H1 (cell line): ENCODE results near the gene TMEM131L. TPM values are rescaled to one million over a fixed set of nuclear protein-coding genes. Genes with fewer than 3 reads are reported as not detected.

ENCODE experiments used
- CTCF ChIA-PET: fragments of 300-600 bp; sonication (Branson Sonifier 250); formaldehyde crosslinking; loops from one replicate; lab custom pipeline; 2021; ENCODE audit not compliant: partially characterized antibody; lab: Charles Lee
- POLR2A ChIA-PET: fragments of 300-600 bp; sonication (Branson Sonifier 250); formaldehyde crosslinking; loops from one replicate; lab custom pipeline; 2021; ENCODE audit warnings: inconsistent platforms; ENCODE audit not compliant: partially characterized antibody; lab: Charles Lee
- DNase-seq, 2 experiments: peaks; one replicate each; pipeline versions ENCODE4 v3.0.0 to v3.0.0-alpha.2; 2010 to 2022; ENCODE audit warnings: low spot score in 2 of 2, low read depth in 1 of 2, mixed read lengths in 1 of 2
- FAIRE-seq: peaks from 2 replicates; lab custom pipeline; 2011; peaks lifted over from hg19 to GRCh38; lab: Jason Lieb, UNC
- H2AFZ ChIP-seq: 2 replicates; pipeline ENCODE4 v1.8.1; 2012; ENCODE audit warnings: low read length, inconsistent platforms
- H2AK5ac ChIP-seq: 2 replicates; pipeline ENCODE4 v1.6.1; 2013; ENCODE audit warnings: low read depth, low read length
- H2BK120ac ChIP-seq: replicated peaks from 2 replicates; pipeline ENCODE3; 2013; ENCODE audit warnings: low read depth, low read length, inconsistent platforms
- H2BK12ac ChIP-seq: 2 replicates; pipeline ENCODE4 v1.6.1; 2013; ENCODE audit warnings: low read depth, low read length
- H2BK15ac ChIP-seq: 2 replicates; pipeline ENCODE4 v1.6.1; 2013; ENCODE audit warnings: low read length
- H2BK20ac ChIP-seq: 2 replicates; pipeline ENCODE4 v1.6.1; 2013; ENCODE audit warnings: low read length
- H2BK5ac ChIP-seq: 2 replicates; pipeline ENCODE4 v1.6.1; 2013; ENCODE audit warnings: low read depth, low read length
- H3K14ac ChIP-seq: 2 replicates; pipeline ENCODE4 v1.6.1; 2013; ENCODE audit warnings: inconsistent platforms; ENCODE audit not compliant: insufficient read length
- H3K18ac ChIP-seq: 2 replicates; pipeline ENCODE4 v1.6.1; 2013; ENCODE audit warnings: low read length; ENCODE audit errors: extremely low read depth
- H3K23ac ChIP-seq: 2 replicates; pipeline ENCODE4 v1.6.1; 2013; ENCODE audit warnings: inconsistent platforms; ENCODE audit not compliant: insufficient read length
- H3K23me2 ChIP-seq: 2 replicates; pipeline ENCODE4 v1.6.1; 2013; ENCODE audit warnings: low read depth, low read length
- H3K27ac ChIP-seq: 2 replicates; pipeline ENCODE4 v1.6.1; 2011; ENCODE audit warnings: low read depth, low read length, inconsistent platforms
- H3K27me3 ChIP-seq, 4 experiments: replicated peaks in 1 of 4; 1 replicate in 1 of 4; 2 replicates in 3 of 4; pipeline versions ENCODE4 v1.6.1 to v1.8.1; 2011 to 2013; ENCODE audit warnings: low read length in 3 of 4, mild to moderate bottlenecking in 3 of 4, inconsistent platforms in 2 of 4, mixed read lengths in 2 of 4, moderate library complexity in 1 of 4; ENCODE audit not compliant: control insufficient read depth in 3 of 4, insufficient read depth in 3 of 4; ENCODE audit errors: extremely low read depth in 1 of 4
- H3K36me3 ChIP-seq, 4 experiments: 2 replicates each; pipeline versions ENCODE4 v1.6.1 to v1.8.1; 2011 to 2013; ENCODE audit warnings: mild to moderate bottlenecking in 4 of 4, low read length in 3 of 4, moderate library complexity in 2 of 4, control low read depth in 1 of 4, inconsistent platforms in 1 of 4; ENCODE audit not compliant: insufficient read depth in 4 of 4, control insufficient read depth in 2 of 4
- H3K4ac ChIP-seq: replicated peaks from 2 replicates; pipeline ENCODE3; 2013; ENCODE audit warnings: low read length, low read depth, mixed read lengths, inconsistent platforms; ENCODE audit not compliant: insufficient read length
- H3K4me1 ChIP-seq, 4 experiments: replicated peaks in 1 of 4; 1 replicate in 1 of 4; 2 replicates in 3 of 4; pipeline versions ENCODE4 v1.6.1 to v1.8.1; 2011 to 2013; ENCODE audit warnings: low read length in 3 of 4, inconsistent platforms in 2 of 4, mixed read lengths in 1 of 4; ENCODE audit not compliant: insufficient read depth in 4 of 4, control insufficient read depth in 3 of 4
- H3K4me2 ChIP-seq, 2 experiments: 2 replicates each; pipeline versions ENCODE4 v1.6.1 to v1.8.1; 2011 to 2013; ENCODE audit warnings: low read depth in 2 of 2, low read length in 2 of 2, control low read depth in 1 of 2, inconsistent platforms in 1 of 2, mild to moderate bottlenecking in 1 of 2; ENCODE audit not compliant: insufficient read depth in 1 of 2
- H3K4me3 ChIP-seq, 4 experiments: fragments of 200-600, 300-600 bp in 1 of 4; sonication (generic), shearing (Covaris generic), sonication (Bioruptor Twin) in 1 of 4; 2 replicates each; pipeline versions ENCODE4 v1.5.1 to v1.8.1; 2011 to 2016; ENCODE audit warnings: low read length in 4 of 4, low read depth in 3 of 4, control low read depth in 2 of 4, inconsistent platforms in 2 of 4, mild to moderate bottlenecking in 2 of 4, mixed read lengths in 1 of 4, moderate library complexity in 1 of 4; ENCODE audit not compliant: insufficient read depth in 2 of 4; ENCODE audit errors: extremely low read depth in 1 of 4
- H3K56ac ChIP-seq: replicated peaks from 2 replicates; pipeline ENCODE3; 2013; ENCODE audit warnings: low read depth, mild to moderate bottlenecking, mixed read lengths, low read length, inconsistent platforms; ENCODE audit not compliant: insufficient read length
- H3K79me1 ChIP-seq: 2 replicates; pipeline ENCODE4 v1.6.1; 2013; ENCODE audit warnings: low read depth, low read length, control low read depth
- H3K79me2 ChIP-seq, 2 experiments: 2 replicates each; pipeline versions ENCODE4 v1.6.1 to v1.8.1; 2012 to 2013; ENCODE audit warnings: low read length in 2 of 2, mild to moderate bottlenecking in 2 of 2, inconsistent platforms in 1 of 2; ENCODE audit not compliant: insufficient read depth in 2 of 2, control insufficient read depth in 1 of 2
- H3K9ac ChIP-seq, 4 experiments: replicated peaks in 1 of 4; 1 replicate in 1 of 4; 2 replicates in 3 of 4; pipeline versions ENCODE4 v1.6.1 to v1.8.1; 2011 to 2013; ENCODE audit warnings: low read depth in 3 of 4, low read length in 3 of 4, control low read depth in 2 of 4, mild to moderate bottlenecking in 2 of 4, moderate library complexity in 2 of 4, inconsistent platforms in 1 of 4; ENCODE audit errors: extremely low read depth in 1 of 4
- H3K9me3 ChIP-seq, 2 experiments: 2 replicates each; pipeline versions ENCODE4 v1.6.1 to v1.8.1; 2012 to 2013; ENCODE audit warnings: mild to moderate bottlenecking in 2 of 2, moderate library complexity in 2 of 2, control low read depth in 1 of 2, inconsistent platforms in 1 of 2, low read depth in 1 of 2, low read length in 1 of 2, mixed read lengths in 1 of 2; ENCODE audit not compliant: insufficient read depth in 2 of 2
- H4K20me1 ChIP-seq, 2 experiments: replicated peaks in 1 of 2; 2 replicates each; pipeline versions ENCODE3 to v1.8.1; 2011 to 2013; ENCODE audit warnings: inconsistent platforms in 2 of 2, low read length in 2 of 2, mild to moderate bottlenecking in 1 of 2; ENCODE audit not compliant: insufficient read depth in 2 of 2, control insufficient read depth in 1 of 2
- H4K5ac ChIP-seq: 2 replicates; pipeline ENCODE4 v1.6.1; 2013; ENCODE audit warnings: low read length, low read depth, mixed read lengths, inconsistent platforms; ENCODE audit not compliant: insufficient read length
- H4K8ac ChIP-seq: 2 replicates; pipeline ENCODE4 v1.8.0; 2013; ENCODE audit warnings: mild to moderate bottlenecking, moderate library complexity, low read length, inconsistent platforms; ENCODE audit not compliant: insufficient read depth; ENCODE audit errors: extremely low read depth
- H4K91ac ChIP-seq: replicated peaks from 2 replicates; pipeline ENCODE3; 2013; ENCODE audit warnings: low read length, mixed read lengths, inconsistent platforms; ENCODE audit not compliant: insufficient read length
- BACH1 ChIP-seq: IDR thresholded peaks from 2 replicates; pipeline ENCODE4 v1.6.1; 2012; ENCODE audit warnings: low read length, improper control_type of control experiment
- CTBP2 ChIP-seq: IDR thresholded peaks from 2 replicates; pipeline ENCODE4 v1.7.0; 2011; ENCODE audit warnings: borderline replicate concordance, mild to moderate bottlenecking, moderate library complexity, mixed read lengths, low read length; ENCODE audit not compliant: insufficient read depth, insufficient read length
- E2F6 ChIP-seq: IDR thresholded peaks from 2 replicates; pipeline ENCODE4 v1.6.1; 2012; ENCODE audit warnings: inconsistent platforms
- EP300 ChIP-seq, 2 experiments: IDR thresholded peaks; 1 replicate in 1 of 2; 2 replicates in 1 of 2; pipeline ENCODE4 v1.6.1; 2011 to 2012; ENCODE audit warnings: low read depth in 2 of 2, low read length in 2 of 2, mild to moderate bottlenecking in 2 of 2, borderline replicate concordance in 1 of 2, inconsistent platforms in 1 of 2, moderate library complexity in 1 of 2
- EZH2 ChIP-seq: fragments of 200-600 bp; sonication (generic); IDR thresholded peaks from 2 replicates; pipeline ENCODE4 v1.7.1; 2012; ENCODE audit warnings: low read depth, mild to moderate bottlenecking, moderate library complexity, low read length, inconsistent platforms; ENCODE audit not compliant: severe bottlenecking
- FOSL1 ChIP-seq: IDR thresholded peaks from 2 replicates; pipeline ENCODE4 v1.6.1; 2011; ENCODE audit warnings: mild to moderate bottlenecking, low read depth, low read length, moderate library complexity; ENCODE audit not compliant: insufficient read depth
- GTF2F1 ChIP-seq: IDR thresholded peaks from 2 replicates; pipeline ENCODE4 v1.6.1; 2012; ENCODE audit warnings: low read depth, low read length, improper control_type of control experiment, borderline replicate concordance
- KDM4A ChIP-seq: IDR thresholded peaks from one replicate; pipeline ENCODE4 v1.7.1; 2012; ENCODE audit warnings: low read depth, mild to moderate bottlenecking, moderate library complexity, low read length, inconsistent platforms; ENCODE audit not compliant: severe bottlenecking
- SAP30 ChIP-seq: fragments of 300-600 bp; sonication (generic); IDR thresholded peaks from 2 replicates; pipeline ENCODE4 v1.7.1; 2012; ENCODE audit warnings: low read length, moderate library complexity, mild to moderate bottlenecking, inconsistent platforms; ENCODE audit not compliant: insufficient read depth, insufficient replicate concordance
- SIN3A ChIP-seq, 2 experiments: IDR thresholded peaks in 1 of 2; conservative IDR thresholded peaks in 1 of 2; 2 replicates each; pipeline ENCODE4 v1.6.1; 2011 to 2012; ENCODE audit warnings: low read length in 2 of 2, improper control_type of control experiment in 1 of 2, low read depth in 1 of 2, mild to moderate bottlenecking in 1 of 2
- TAF1 ChIP-seq: IDR thresholded peaks from 2 replicates; pipeline ENCODE4 v1.6.1; 2011; ENCODE audit warnings: mild to moderate bottlenecking, low read depth, low read length
- WGBS, 2 experiments: shearing (Covaris generic) in 1 of 2; methylation state at CpG; one replicate each; pipeline versions ENCODE4 v1.1.6 to v1.1.7; 2013 to 2015; ENCODE audit warnings: low lambda C conversion rate in 2 of 2, mixed read lengths in 2 of 2, inconsistent platforms in 1 of 2, low coverage in 1 of 2, missing lambda C conversion rate in 1 of 2; ENCODE audit not compliant: insufficient replicate concordance in 2 of 2, insufficient coverage in 1 of 2, insufficient read length in 1 of 2; ENCODE audit errors: extremely low coverage in 1 of 2, missing lambda C conversion rate in 1 of 2; 5-methylcytosine and 5-hydroxymethylcytosine counted together
- polyA plus RNA-seq, 7 experiments: library from polyadenylated mRNA; depleted of rRNA in 3 of 7; stranded (reverse) in 5 of 7; unstranded in 2 of 7; fragments of >200 nt in 5 of 7; fragments of 200-250 nt in 2 of 7; gene quantifications; 1 replicate in 5 of 7; 2 replicates in 1 of 7; 4 replicates in 1 of 7; pipeline versions ENCODE4 v1.2.1 to v1.2.3, GENCODE V29; 2011 to 2013; ENCODE audit warnings: missing spikeins in 2 of 7, mixed read lengths in 2 of 7
- total RNA-seq: library from RNA; stranded (reverse); fragmentation: NEBNext Ultra II Directional; extraction: Animal tissue kit (Norgen Biotek cat#: 25700); gene quantifications from 2 replicates; pipeline ENCODE4 v1.2.1, GENCODE V29; 2021

TMEM131L gene
- total and polyA plus RNA-seq, 2 of the 8 experiments (the other 6 are each of a cell fraction or from before 2014, with no cell fraction given): 14.3 to 26.1 TPM

GRCh38 chr4:153651587-153651986 is 185.4 kb downstream of the TMEM131L start:
- Histone ChIP-seq H2AFZ (no peak overlapping the region; the same call in 1 of the 2 replicates), H3K79me2 (no peaks in the 10 kb centered on the region), H3K4me1 (peaks cover 0 to 10% (median 1%) of the 10 kb centered on the region in 4 experiments; a peak in 2 of 7 replicates), H3K4ac (no peak overlapping the region), H3K14ac (no peak overlapping the region), H2BK20ac (no peak overlapping the region), H2BK5ac (no peak overlapping the region), H3K56ac (no peak overlapping the region), H4K91ac (no peak overlapping the region), H3K27me3 (no peaks in the 10 kb centered on the region), H3K9ac (peak overlapping the region in 1 of 4 experiments; percentile 13; a peak in 1 of 7 replicates), H2BK120ac (no peak overlapping the region), H3K9me3 (no peaks in the 10 kb centered on the region), H4K20me1 (no peaks in the 10 kb centered on the region), H3K18ac (0 out of 2 replicates have a peak overlapping the region, but pooled peaks have one; percentile 38), H3K23me2 (no peaks in the 10 kb centered on the region), H3K79me1 (no peaks in the 10 kb centered on the region), H2BK15ac (no peak overlapping the region), H3K27ac (no peak overlapping the region), H3K4me2 (no peak overlapping the region), H2AK5ac (no peak overlapping the region), H2BK12ac (no peak overlapping the region), H3K23ac (no peak overlapping the region), H3K36me3 (no peaks in the 10 kb centered on the region), H4K8ac (no peak overlapping the region), H4K5ac (no peak overlapping the region), H3K4me3 (no peak overlapping the region)
- FAIRE-seq: no peak
- POLR2A ChIA-PET: no interaction called here
- DNase-seq: no peak
- 68% methylated on average over 5 of the region's 5 CpGs; no CpG with 5 or more reads in 1 of the 2 experiments for WGBS, 2 experiments
- CTCF ChIA-PET: interaction anchor here (1.3 to 9.6 kb wide), 6 partner anchors 12 to 306 kb away, joined by 3 to 142 read pairs (median 22); no protein-coding TSS in a partner anchor
- TF ChIP-seq FOSL1 (no peak), TAF1 (no peak), E2F6 (no peak), CTBP2 (no peak), SIN3A (conservative IDR thresholded peaks at IDR 0.05 in 1 of 2, IDR thresholded peaks at IDR 0.05 in 1 of 2; ENCODE audit: low read depth in 1 of 2, low read length in 2 of 2) (no peak), EP300 (IDR thresholded peaks at IDR 0.05; ENCODE audit: borderline replicate concordance in 1 of 2, low read depth in 2 of 2, low read length in 2 of 2) (no peak), EZH2 (no peak), GTF2F1 (no peak), BACH1 (no peak), KDM4A (no peak), SAP30 (no peak)
